Fibroblast of pulmonary artery (primary cell): ENCODE measurements around the gene MELTF.

Experiments used
- DNase-seq: peaks from one replicate; pipeline ENCODE4 v3.0.0-alpha.2; 2010; ENCODE audit warnings: low read depth
- H3K4me3 ChIP-seq: replicated peaks from 2 replicates; pipeline ENCODE4 v1.5.1; 2011; ENCODE audit warnings: low read depth, mild to moderate bottlenecking, control low read depth, low read length, moderate library complexity
- TF ChIP-seq, protein P1 (sequence below): IDR thresholded peaks from 2 replicates; pipeline ENCODE4 v1.5.1; 2011; ENCODE audit warnings: mild to moderate bottlenecking, control low read depth, low read length, inconsistent platforms; ENCODE audit errors: missing control alignments

The MELTF gene

DNA sequence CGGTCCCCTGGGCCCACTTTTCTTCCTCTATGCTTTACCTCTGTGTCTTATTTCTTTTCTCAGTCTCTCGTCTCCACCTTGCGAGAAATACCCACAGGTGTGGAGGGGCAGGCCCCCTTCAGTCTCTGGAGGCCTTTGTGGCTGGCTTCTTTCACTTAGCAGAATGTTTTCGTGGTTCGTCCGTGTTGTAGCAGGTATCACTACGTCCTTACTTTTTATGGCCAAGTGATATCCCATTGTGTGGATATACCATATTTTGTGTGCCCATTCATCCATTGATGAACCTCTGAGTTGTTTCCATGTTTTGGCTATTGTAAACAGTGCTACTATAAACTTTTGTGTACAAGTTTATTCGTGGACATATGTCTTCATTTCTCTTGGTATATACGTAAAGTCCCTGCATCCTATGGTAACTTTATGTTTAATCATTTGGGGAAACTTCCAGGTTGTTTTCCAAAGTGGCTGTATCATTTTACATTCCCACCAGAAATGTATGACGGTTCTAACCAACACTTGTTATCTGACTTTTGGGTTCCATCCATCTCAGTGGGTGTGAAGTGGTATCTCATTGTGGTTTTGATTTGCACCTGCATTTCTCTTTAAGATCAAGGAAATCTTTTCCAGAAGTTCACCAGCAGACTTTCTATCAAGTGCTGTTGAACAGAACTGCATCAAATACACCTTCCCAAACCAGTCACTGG is 66.5 kb downstream of the MELTF start:
- no peak overlapping the region for H3K4me3 ChIP-seq
- TF ChIP-seq, protein P1, sequence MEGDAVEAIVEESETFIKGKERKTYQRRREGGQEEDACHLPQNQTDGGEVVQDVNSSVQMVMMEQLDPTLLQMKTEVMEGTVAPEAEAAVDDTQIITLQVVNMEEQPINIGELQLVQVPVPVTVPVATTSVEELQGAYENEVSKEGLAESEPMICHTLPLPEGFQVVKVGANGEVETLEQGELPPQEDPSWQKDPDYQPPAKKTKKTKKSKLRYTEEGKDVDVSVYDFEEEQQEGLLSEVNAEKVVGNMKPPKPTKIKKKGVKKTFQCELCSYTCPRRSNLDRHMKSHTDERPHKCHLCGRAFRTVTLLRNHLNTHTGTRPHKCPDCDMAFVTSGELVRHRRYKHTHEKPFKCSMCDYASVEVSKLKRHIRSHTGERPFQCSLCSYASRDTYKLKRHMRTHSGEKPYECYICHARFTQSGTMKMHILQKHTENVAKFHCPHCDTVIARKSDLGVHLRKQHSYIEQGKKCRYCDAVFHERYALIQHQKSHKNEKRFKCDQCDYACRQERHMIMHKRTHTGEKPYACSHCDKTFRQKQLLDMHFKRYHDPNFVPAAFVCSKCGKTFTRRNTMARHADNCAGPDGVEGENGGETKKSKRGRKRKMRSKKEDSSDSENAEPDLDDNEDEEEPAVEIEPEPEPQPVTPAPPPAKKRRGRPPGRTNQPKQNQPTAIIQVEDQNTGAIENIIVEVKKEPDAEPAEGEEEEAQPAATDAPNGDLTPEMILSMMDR: no peak
- no peak for DNase-seq

DNA sequence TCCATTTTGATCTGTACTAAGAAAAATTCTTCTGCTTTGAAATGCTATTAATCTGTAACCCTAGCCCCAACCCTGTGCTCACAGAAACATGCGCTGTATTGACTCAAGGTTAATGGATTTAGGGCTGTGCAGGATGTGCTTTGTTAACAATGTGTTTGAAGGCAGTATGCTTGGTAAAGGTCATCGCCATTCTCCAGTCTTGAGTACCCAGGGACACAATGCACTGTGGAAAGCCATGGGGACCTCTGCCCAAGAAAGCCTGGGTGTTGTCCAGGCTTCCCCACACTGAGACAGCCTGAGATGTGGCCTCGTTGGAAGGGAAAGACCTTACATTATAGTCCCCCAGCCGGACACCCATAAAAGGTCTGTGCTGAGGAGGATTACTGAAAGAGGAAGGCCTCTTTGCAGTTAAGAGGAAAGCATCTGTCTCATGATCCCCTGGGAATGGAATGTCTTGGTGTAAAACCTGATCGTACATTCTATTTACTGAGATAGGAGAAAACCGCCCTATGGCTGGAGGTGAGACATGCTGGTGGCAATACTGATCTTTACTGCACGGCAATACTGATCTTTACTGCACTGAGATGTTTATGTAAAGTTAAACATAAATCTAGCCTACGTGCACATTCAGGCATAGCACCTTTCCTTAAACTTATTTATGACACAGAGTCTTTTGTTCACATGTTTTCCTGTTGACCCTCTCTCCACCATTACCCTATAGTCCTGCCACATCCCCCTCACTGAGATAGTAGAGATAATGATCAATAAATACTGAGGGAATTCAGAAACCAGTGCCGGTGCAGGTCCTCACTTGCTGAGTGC is 67.3 kb downstream of the MELTF start:
- no peak for DNase-seq
- H3K4me3 ChIP-seq: no peak overlapping the region
- TF ChIP-seq, protein P1: no peak

GRCh38 chr3:196954832-196955231 is 74.8 kb downstream of the MELTF start:
- DNase-seq: no peak
- TF ChIP-seq, protein P1: no peak
- no peak overlapping the region for H3K4me3 ChIP-seq
